Ascending aorta (tissue), 2 donors: ENCODE measurements around the gene DKK1. TPM values are rescaled to one million over a fixed set of nuclear protein-coding genes. Genes with fewer than 3 reads are reported as not detected.

ENCODE experiments used
- DNase-seq, 2 donors: peaks; one replicate each; pipeline ENCODE4 v3.0.0-alpha.2; 2019; ENCODE audit warnings: low spot score in 2 of 2
- H3K27ac ChIP-seq, 2 donors: fragments of 200-600 bp; sonication (generic); one replicate each; pipeline ENCODE4 v1.5.1; 2016 to 2017; ENCODE audit warnings: mild to moderate bottlenecking in 1 of 2
- H3K27me3 ChIP-seq: fragments of 200-600 bp; sonication (generic); one replicate; pipeline ENCODE4 v1.5.1; 2017
- H3K36me3 ChIP-seq, 2 donors: fragments of 200-600 bp; sonication (generic); one replicate each; pipeline ENCODE4 v1.5.1; 2016
- H3K4me1 ChIP-seq, 2 donors: fragments of 200-600 bp; sonication (generic); one replicate each; pipeline ENCODE4 v1.5.1; 2016 to 2017; ENCODE audit warnings: mild to moderate bottlenecking in 1 of 2
- H3K4me3 ChIP-seq, 2 donors: fragments of 200-600 bp; sonication (generic); one replicate each; pipeline ENCODE4 v1.5.1; 2016 to 2017; ENCODE audit warnings: mild to moderate bottlenecking in 1 of 2
- H3K9me3 ChIP-seq, 2 donors: fragments of 200-600 bp; sonication (generic); one replicate each; pipeline ENCODE4 v1.5.1; 2016
- intact Hi-C: fragments of 100-400 bp; cut with DNase I; formaldehyde crosslinking; loops from one replicate; pipeline ENCODE4 v1.15.1; 2023
- total RNA-seq: library from RNA; depleted of rRNA; stranded (reverse); fragments of >200 nt; gene quantifications from one replicate; pipeline ENCODE4 v1.1.0, GENCODE V29; 2016
- TF ChIP-seq, protein P1 (sequence below), 3 experiments: fragments of 200-600 bp in 2 of 3; fragments of 450-650 bp in 1 of 3; sonication (generic) in 2 of 3; IDR thresholded peaks; one replicate each; pipeline ENCODE4 v1.5.1; 2016 to 2019; ENCODE audit warnings: antibody characterized with exemption in 3 of 3, mild to moderate bottlenecking in 1 of 3, moderate library complexity in 1 of 3

DKK1 gene
- total RNA-seq, 1 donor from 2014 or later = 1.6 TPM

DNA sequence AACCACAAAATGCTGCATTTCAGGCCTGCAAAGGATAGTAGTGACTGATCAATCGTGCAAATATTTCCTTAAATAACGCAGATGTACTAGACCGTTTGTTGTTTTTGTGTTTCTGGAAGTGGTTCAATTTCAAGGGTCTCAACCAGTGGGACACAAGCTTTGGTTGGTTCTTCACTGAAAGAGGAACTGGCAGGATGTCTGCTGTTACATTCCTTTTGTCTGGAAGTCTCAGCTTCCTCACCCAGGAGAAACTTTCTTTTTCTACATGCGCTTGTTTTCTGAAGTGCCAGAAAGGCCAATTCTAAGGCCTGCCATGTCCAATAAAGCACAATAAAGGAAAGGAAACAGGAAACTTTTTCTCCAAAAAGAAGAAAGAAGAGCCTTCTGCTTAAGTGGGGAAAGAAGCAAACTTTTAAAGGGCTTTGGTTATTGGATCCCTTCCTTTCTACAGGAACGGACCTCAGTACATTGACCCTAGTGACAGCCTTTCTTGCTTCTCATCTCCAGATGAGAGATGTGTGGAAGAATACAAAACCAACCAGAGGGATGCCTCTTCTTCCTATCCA lies 4.1 kb downstream of the DKK1 start:
- DNase-seq = no peak
- Histone ChIP-seq H3K9me3 (no peaks in the 10 kb centered on the region), H3K27me3 (no peaks in the 10 kb centered on the region), H3K4me3 (no peak overlapping the region), H3K36me3 (no peaks in the 10 kb centered on the region), H3K4me1 (peaks cover 5 to 12% of the 10 kb centered on the region in 2 donors), H3K27ac (no peak overlapping the region)
- TF ChIP-seq, protein P1, sequence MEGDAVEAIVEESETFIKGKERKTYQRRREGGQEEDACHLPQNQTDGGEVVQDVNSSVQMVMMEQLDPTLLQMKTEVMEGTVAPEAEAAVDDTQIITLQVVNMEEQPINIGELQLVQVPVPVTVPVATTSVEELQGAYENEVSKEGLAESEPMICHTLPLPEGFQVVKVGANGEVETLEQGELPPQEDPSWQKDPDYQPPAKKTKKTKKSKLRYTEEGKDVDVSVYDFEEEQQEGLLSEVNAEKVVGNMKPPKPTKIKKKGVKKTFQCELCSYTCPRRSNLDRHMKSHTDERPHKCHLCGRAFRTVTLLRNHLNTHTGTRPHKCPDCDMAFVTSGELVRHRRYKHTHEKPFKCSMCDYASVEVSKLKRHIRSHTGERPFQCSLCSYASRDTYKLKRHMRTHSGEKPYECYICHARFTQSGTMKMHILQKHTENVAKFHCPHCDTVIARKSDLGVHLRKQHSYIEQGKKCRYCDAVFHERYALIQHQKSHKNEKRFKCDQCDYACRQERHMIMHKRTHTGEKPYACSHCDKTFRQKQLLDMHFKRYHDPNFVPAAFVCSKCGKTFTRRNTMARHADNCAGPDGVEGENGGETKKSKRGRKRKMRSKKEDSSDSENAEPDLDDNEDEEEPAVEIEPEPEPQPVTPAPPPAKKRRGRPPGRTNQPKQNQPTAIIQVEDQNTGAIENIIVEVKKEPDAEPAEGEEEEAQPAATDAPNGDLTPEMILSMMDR (IDR thresholded peaks at IDR 0.05) = no peak
- intact Hi-C loops = loop anchor here (10.0 kb wide), 1 partner anchor 1333 kb away; no protein-coding TSS in a partner anchor

GRCh38 chr10:52318822-52319464 lies 4.9 kb downstream of the DKK1 start:
- no peaks in the 10 kb centered on the region for H3K36me3 ChIP-seq
- H3K27ac ChIP-seq = no peak overlapping the region
- intact Hi-C loops = loop anchor here (10.0 kb wide), 1 partner anchor 1334 kb away; no protein-coding TSS in a partner anchor
- no peak for DNase-seq
- H3K4me3 ChIP-seq = no peak overlapping the region
- no peaks in the 10 kb centered on the region for H3K9me3 ChIP-seq
- peaks cover 5% of the 10 kb centered on the region in 2 donors for H3K4me1 ChIP-seq
- H3K27me3 ChIP-seq = no peaks in the 10 kb centered on the region
- TF ChIP-seq, protein P1 (IDR thresholded peaks at IDR 0.05) = no peak

- no peaks in the 10 kb centered on the region for H3K27me3 ChIP-seq
- intact Hi-C loops = loop anchor here (10.0 kb wide), 1 partner anchor 1335 kb away; no protein-coding TSS in a partner anchor
- DNase-seq = no peak
- no peaks in the 10 kb centered on the region for H3K36me3 ChIP-seq
- no peaks in the 10 kb centered on the region for H3K4me1 ChIP-seq
- TF ChIP-seq, protein P1 (IDR thresholded peaks at IDR 0.05) = no peak
- H3K9me3 ChIP-seq = no peaks in the 10 kb centered on the region
- H3K4me3 ChIP-seq = no peak overlapping the region
- H3K27ac ChIP-seq = no peak overlapping the region
These were observed 5.8 kb downstream of the DKK1 start for GRCh38 chr10:52319926-52320325.

- H3K4me1 ChIP-seq = no peaks in the 10 kb centered on the region
- no peaks in the 10 kb centered on the region for H3K36me3 ChIP-seq
- intact Hi-C loops = no loop called here
- no peak overlapping the region for H3K27ac ChIP-seq
- no peaks in the 10 kb centered on the region for H3K27me3 ChIP-seq
- no peak for DNase-seq
- TF ChIP-seq, protein P1 (IDR thresholded peaks at IDR 0.05) = no peak
- H3K4me3 ChIP-seq = no peak overlapping the region
- H3K9me3 ChIP-seq = no peaks in the 10 kb centered on the region
These were observed 8.2 kb downstream of the DKK1 start for GRCh38 chr10:52322323-52322722.

- H3K4me3 ChIP-seq = no peak overlapping the region
- no peaks in the 10 kb centered on the region for H3K27me3 ChIP-seq
- intact Hi-C loops = no loop called here
- H3K4me1 ChIP-seq = no peaks in the 10 kb centered on the region
- no peak overlapping the region for H3K27ac ChIP-seq
- H3K36me3 ChIP-seq = no peaks in the 10 kb centered on the region
- TF ChIP-seq, protein P1 (IDR thresholded peaks at IDR 0.05) = no peak
- no peak for DNase-seq
- no peaks in the 10 kb centered on the region for H3K9me3 ChIP-seq
These were observed 8.9 kb downstream of the DKK1 start for GRCh38 chr10:52322936-52323335.
